ENCODE measurements around the gene CRHR1.

DNA sequence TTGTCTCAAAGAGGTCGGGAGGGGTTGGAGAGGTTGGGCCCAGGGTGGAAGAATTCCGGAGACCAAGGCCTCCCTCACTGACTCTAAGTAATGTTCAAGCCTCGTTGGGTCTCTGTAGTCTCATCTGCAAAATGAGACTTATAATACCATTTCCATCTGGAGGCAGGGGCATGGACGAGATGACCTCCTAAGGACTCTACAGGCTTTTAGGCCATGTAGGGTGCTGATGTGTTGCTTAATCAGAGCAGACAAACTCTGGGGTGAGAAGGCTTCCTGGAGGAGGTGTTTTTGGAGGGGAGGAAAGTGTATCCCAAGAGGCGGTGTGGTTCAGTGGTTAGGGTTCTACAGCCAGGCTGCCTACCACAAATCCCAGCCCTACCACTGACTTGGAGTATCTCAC is 63.6 kb downstream of the CRHR1 start:
- TF ChIP-seq, protein P1, sequence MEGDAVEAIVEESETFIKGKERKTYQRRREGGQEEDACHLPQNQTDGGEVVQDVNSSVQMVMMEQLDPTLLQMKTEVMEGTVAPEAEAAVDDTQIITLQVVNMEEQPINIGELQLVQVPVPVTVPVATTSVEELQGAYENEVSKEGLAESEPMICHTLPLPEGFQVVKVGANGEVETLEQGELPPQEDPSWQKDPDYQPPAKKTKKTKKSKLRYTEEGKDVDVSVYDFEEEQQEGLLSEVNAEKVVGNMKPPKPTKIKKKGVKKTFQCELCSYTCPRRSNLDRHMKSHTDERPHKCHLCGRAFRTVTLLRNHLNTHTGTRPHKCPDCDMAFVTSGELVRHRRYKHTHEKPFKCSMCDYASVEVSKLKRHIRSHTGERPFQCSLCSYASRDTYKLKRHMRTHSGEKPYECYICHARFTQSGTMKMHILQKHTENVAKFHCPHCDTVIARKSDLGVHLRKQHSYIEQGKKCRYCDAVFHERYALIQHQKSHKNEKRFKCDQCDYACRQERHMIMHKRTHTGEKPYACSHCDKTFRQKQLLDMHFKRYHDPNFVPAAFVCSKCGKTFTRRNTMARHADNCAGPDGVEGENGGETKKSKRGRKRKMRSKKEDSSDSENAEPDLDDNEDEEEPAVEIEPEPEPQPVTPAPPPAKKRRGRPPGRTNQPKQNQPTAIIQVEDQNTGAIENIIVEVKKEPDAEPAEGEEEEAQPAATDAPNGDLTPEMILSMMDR (conservative IDR thresholded peaks at IDR 0.05; ENCODE audit: low read depth, low read length) = no peak
- no peak for TF ChIP-seq EZH2 (IDR thresholded peaks at IDR 0.05; ENCODE audit: low read length, unreplicated experiment)
- TF ChIP-seq EZH2phosphoT487 (IDR thresholded peaks at IDR 0.05; ENCODE audit: borderline replicate concordance, low read length) = no peak

All from PC-3 (cell line).